HL-60/S4 treated with phorbol 12-myristate 13-acetate at 8.2 ng/mL for 4 days and 3 days (cell line): Measurements from ENCODE around the gene ANAPC5.
"Not testable (repeated sequence)": the region's sequence is repeated elsewhere in the genome, so short reads cannot be mapped to it uniquely, and the experiment has no call there.

Experiments
- in situ Hi-C: fragments of 300-500 bp; cut with MboI; formaldehyde crosslinking; loops from 2 replicates; pipeline ENCODE4 v1.15.0; 2022; ENCODE audit warnings: low sequenced_read_pairs

Gene ANAPC5

GRCh38 chr12:121318121-121318520 is 34.1 kb downstream of the ANAPC5 start:
- in situ Hi-C loops = no loop called here

GRCh38 chr12:121314431-121314830 is 37.8 kb downstream of the ANAPC5 start:
- in situ Hi-C loops = no loop called here

DNA sequence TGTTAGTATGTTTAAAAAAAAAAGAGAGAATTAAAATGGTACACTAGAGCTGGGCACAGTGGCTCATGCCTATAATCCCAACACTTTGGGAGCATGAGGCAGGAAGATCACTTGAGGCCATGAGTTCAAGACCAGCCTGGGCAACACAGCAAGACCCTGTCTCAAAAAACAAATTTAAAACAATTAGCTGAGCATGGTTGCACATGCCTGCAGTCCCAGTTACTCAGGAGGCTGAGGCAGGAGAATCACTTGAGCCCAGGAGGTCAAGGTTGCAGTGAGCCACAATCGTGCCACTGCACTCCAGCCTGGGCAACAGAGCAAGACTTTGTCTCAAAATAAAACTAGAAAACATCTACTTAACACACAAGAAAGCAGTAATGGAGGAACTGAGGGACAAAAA is 42.0 kb downstream of the ANAPC5 start:
- in situ Hi-C loops = not testable (repeated sequence)

GRCh38 chr12:121307397-121307796 is 44.8 kb downstream of the ANAPC5 start:
- in situ Hi-C loops = not testable (repeated sequence)

GRCh38 chr12:121304306-121304705 is 47.9 kb downstream of the ANAPC5 start:
- in situ Hi-C loops = no loop called here

- in situ Hi-C loops = no loop called here
Measured at GRCh38 chr12:121301876-121302275, 50.3 kb downstream of the ANAPC5 start.

GRCh38 chr12:121300083-121300819 is 52.0 kb downstream of the ANAPC5 start:
- in situ Hi-C loops = no loop called here

- in situ Hi-C loops = no loop called here
Measured at GRCh38 chr12:121299662-121300061, 52.5 kb downstream of the ANAPC5 start.

DNA sequence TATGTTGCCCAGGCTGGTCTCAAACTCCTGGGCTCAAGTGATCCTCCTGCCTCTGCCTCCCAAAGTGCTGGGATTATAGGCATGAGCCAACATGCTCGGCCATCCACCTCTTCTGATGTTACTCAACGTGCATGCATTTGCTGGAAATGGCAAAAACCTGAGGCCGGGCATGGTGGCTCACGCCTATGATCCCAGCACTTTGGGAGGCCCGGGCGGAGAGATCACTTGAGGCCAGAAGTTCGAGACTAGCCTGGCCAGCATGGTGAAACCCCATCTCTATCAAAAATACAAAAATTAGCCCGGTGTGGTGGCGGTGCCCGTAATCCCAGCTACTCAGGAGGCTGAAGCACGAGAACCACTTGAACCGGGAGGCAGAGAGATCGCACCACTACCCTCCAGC is 53.8 kb downstream of the ANAPC5 start:
- in situ Hi-C loops = not testable (repeated sequence)

- in situ Hi-C loops = no loop called here
Measured at GRCh38 chr12:121297435-121297991, 54.7 kb downstream of the ANAPC5 start.

- in situ Hi-C loops = no loop called here
Measured at GRCh38 chr12:121296618-121297434, 55.4 kb downstream of the ANAPC5 start, which contains the start of gene CAMKK2. CAMKK2 (minus strand) TSS chr12:121296709; CDS start chr12:121274526, 22,183 bp downstream.

DNA sequence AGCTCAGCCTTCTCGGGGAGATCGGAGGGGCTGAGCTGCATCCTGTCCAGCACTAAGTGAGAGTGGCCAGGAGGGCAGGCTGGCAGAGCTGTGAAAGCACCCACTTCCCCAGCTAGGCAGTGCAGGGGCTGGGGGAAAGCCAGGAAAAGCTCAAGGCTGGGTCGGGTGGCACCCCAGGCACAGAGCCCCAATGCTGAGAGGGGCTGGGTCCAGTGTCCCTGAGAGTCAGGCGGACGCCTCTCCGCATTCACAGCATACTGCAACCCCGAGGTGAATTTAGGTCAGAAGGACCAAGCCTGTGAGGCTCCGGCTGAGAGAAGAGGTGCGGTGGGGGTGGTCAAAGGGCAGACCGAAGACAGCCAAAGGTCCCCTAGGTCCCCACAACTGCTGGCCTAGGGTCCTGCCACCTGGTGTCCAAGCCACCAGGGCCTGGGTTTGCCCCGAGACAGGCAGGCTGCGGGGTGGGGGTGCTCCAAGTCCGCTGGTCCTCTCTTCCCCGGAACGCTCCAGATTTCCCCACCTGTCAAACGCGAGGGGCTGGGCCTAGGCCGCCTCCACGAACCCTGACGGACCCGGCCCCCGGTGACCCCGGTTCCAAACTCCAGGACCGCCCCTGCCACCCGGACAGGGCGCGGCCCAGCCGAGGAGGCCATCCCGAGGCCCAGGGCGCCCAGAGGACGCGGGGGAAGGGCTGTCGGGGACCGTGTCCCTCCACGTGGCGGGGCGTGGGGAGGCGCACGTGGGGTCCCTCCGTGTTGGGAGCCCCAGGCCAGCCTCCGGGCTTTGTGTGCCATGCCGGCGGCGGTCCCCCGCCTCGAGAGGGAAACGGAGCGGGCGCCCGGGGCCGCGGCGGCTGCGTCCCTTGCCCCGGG is 56.2 kb downstream of the ANAPC5 start:
- in situ Hi-C loops = no loop called here

DNA sequence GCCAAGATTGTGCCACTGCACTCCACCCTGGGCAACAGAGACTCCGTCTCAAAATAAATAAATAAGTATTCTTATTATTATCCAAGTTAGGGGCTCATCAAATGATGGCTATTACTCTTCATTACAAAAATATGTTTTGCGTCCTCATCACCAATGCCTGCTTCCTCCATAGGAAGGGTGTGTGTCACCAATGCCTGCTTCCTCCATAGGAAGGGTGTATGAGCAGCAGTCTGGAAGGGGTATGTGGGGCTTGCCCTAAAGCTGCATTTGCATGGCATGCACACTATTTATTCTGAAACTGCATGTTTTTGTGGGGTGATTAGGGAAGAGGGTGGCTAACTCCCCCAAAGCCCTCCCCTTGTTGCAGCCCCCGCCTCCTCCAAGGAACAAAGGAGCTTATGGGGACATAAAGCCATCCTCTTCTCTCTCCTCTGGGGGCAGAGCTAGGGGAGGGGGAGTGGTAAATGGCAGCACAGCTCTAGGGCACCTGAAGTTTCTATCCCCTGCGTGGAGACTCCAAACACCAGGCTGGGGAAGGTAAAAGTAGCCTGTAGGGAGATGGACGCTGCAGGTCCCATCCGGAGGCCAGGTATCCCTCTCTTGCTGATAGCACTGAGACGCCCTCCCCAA is 57.0 kb downstream of the ANAPC5 start:
- in situ Hi-C loops = no loop called here

- in situ Hi-C loops = no loop called here
Measured at GRCh38 chr12:121294151-121294889, 57.9 kb downstream of the ANAPC5 start.

GRCh38 chr12:121293603-121294002 is 58.6 kb downstream of the ANAPC5 start:
- in situ Hi-C loops = no loop called here

DNA sequence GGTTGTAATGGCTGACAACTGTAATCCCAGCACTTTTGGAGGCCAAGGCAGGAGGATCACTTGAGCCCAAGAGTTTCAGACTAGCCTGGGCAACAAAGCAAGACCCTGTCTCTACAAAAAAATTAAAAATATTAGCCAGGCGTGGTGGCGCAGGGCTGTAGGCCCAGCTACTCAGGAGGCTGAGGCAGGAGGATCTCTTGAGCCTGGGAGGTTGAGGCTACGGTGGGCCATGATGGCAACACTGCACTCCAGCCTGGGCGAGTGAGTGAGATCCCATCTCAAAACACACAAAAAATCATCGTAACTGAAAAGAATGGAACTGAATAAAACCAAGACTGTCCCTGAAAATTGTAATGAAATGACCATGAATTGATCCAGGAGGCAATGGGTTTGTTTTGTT is 61.8 kb downstream of the ANAPC5 start:
- in situ Hi-C loops = no loop called here

- in situ Hi-C loops = no loop called here
Measured at GRCh38 chr12:121289962-121290361, 62.2 kb downstream of the ANAPC5 start.

DNA sequence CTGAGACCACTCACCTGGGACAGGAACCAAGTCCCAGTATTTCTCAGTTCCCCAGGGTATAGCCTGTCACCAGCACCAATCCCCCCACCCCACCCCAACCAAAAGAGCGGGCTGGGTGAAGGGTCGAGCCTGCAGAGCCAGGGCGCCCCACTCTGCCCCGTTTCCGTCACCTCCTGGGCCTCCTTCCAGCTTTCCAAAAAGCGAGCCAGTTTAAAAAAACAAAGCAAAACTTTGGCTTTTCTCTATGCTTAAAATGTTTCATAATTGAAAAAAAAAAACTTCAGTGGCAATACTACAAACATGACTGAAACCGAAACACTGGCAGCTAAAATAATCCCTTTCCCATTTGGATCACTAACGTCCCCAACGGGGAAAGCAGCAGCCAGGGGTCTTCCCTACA is 63.2 kb downstream of the ANAPC5 start:
- in situ Hi-C loops = no loop called here

DNA sequence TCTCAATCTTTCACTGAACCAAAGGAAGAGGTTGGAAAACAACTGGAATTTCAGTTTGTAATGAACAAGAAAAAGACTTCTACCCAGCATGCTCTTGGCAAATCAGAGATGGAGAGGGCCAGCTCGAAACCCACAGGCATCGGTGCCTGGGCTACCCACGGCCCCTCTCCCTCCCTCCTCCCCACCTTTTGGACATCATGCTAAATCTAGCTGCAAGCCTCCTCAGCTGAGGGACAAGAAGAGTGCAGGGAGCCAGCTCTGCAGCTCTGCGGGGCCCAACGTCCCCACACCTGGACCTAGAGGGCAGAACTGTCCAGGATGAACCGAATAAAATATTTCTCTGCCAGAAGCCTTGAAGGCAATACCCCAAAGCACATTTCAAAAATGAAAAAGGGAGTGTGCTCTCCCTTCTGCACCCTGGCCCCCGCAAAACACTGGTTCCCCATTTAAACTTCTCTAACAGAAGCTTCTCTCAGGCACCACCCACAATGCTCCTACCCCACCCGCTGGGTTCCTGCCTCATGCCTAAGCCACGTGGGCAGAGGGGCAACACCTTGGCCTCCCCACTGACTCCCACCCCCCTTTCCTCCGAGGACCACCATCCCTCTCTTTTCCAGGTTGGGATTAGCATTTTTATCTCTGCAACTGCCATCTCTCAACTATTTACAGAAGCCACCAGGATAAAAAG is 63.9 kb downstream of the ANAPC5 start:
- in situ Hi-C loops = no loop called here
